ENCODE results near the gene SRRM1. TPM values are rescaled to one million over a fixed set of nuclear protein-coding genes. Genes with fewer than 3 reads are reported as not detected.

SRRM1 gene
- total and polyA plus RNA-seq, 2 experiments from 2014 or later = 118 to 666 TPM

DNA sequence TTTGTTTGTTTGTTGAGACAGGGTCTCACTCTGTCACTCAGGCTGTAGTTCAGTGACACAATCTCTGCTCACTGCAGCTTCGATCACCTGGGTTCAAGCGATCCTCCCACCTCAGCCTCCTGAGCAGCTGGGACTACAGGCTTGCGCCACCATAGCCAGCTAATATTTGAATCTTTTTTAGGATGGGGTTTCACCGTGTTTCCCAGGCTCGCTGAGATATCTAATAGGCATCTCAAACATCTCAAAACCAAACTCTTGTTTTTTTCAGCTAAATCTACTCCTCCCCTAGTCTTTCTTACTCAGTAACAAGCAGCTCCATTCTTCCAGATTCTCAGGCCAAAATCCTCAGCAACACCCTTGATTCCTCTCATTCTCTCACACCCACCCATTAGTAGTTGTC, 22.0 kb upstream of the SRRM1 start:
- Histone ChIP-seq H3K27ac (ENCODE audit: low read depth) (no peak overlapping the region), H3K4me3 (no peak overlapping the region), H3F3A (replicated peaks; ENCODE audit: low read depth) (no peaks in the 10 kb centered on the region), H3K9me2 (ENCODE audit: insufficient read depth) (no peaks in the 10 kb centered on the region), H3K27me3 (ENCODE audit: insufficient read depth) (no peaks in the 10 kb centered on the region), H3K36me3 (ENCODE audit: insufficient read depth) (no peaks in the 10 kb centered on the region), H3K79me2 (replicated peaks; ENCODE audit: insufficient read depth) (no peaks in the 10 kb centered on the region), H3K4me1 (ENCODE audit: insufficient read depth) (no peaks in the 10 kb centered on the region), H2AFZ (peak overlapping the region; percentile 72), H3K4me2 (no peak overlapping the region), H4K20me1 (replicated peaks; ENCODE audit: insufficient read depth) (no peaks in the 10 kb centered on the region)
- TF ChIP-seq NANOG (IDR thresholded peaks at IDR 0.05; ENCODE audit: borderline replicate concordance) (no peak), EZH2 (IDR thresholded peaks at IDR 0.05; ENCODE audit: low read depth, unreplicated experiment) (no peak)
- TF ChIP-seq, protein P1, sequence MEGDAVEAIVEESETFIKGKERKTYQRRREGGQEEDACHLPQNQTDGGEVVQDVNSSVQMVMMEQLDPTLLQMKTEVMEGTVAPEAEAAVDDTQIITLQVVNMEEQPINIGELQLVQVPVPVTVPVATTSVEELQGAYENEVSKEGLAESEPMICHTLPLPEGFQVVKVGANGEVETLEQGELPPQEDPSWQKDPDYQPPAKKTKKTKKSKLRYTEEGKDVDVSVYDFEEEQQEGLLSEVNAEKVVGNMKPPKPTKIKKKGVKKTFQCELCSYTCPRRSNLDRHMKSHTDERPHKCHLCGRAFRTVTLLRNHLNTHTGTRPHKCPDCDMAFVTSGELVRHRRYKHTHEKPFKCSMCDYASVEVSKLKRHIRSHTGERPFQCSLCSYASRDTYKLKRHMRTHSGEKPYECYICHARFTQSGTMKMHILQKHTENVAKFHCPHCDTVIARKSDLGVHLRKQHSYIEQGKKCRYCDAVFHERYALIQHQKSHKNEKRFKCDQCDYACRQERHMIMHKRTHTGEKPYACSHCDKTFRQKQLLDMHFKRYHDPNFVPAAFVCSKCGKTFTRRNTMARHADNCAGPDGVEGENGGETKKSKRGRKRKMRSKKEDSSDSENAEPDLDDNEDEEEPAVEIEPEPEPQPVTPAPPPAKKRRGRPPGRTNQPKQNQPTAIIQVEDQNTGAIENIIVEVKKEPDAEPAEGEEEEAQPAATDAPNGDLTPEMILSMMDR (conservative IDR thresholded peaks at IDR 0.05; ENCODE audit: low read depth in 2 of 2) = no peak
- Mint-ChIP-seq H3K27ac (no peak overlapping the region), H3K27me3 (ENCODE audit: insufficient read depth, low read depth, poor library complexity) (peaks cover 2% of the 10 kb centered on the region), H3K36me3 (ENCODE audit: low read depth) (no peaks in the 10 kb centered on the region; the same call in 2 of the 3 replicates), H3K4me1 (no peaks in the 10 kb centered on the region), H3K9me3 (peaks cover 3% of the 10 kb centered on the region; the same call in 1 of the 3 replicates), H3K4me3 (no peak overlapping the region)
- ATAC-seq (no peak), DNase-seq (ENCODE audit: low spot score) (no peak)

DNA sequence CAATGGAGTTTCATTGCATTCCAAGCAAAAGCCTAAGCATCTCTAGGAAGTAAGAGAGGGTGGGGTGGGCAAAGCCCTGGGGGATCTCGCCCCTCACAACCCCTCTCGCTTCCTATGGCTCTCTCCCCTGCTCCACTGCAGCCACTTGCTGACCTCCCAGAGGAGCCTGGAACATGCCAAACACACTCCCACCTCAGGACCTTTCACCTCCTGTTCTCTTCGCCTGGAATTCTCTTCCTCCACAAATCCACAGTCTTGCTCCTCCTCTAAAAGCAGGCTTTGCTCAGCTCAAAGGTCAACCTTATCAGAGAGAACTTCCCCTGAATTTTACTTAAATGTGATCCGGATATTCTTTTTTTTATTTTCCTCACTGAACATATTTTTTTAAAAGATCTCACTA, 20.9 kb upstream of the SRRM1 start:
- Mint-ChIP-seq H3K9me3 (peaks cover 3% of the 10 kb centered on the region; the same call in 1 of the 3 replicates), H3K4me1 (no peaks in the 10 kb centered on the region), H3K4me3 (no peak overlapping the region), H3K27me3 (ENCODE audit: insufficient read depth, low read depth, poor library complexity) (peaks cover 4% of the 10 kb centered on the region), H3K36me3 (ENCODE audit: low read depth) (no peaks in the 10 kb centered on the region; the same call in 2 of the 3 replicates), H3K27ac (no peak overlapping the region)
- H2AFZ ChIP-seq = no peak overlapping the region
- H3K4me2 ChIP-seq = no peak overlapping the region
- no peak overlapping the region for H3K27ac ChIP-seq (ENCODE audit: low read depth)
- TF ChIP-seq NANOG (IDR thresholded peaks at IDR 0.05; ENCODE audit: borderline replicate concordance) (no peak), ZNF114 (CRISPR knock-in tag; IDR thresholded peaks at IDR 0.05) (no peak)
- ATAC-seq = no peak
- no peaks in the 10 kb centered on the region for H3K79me2 ChIP-seq (replicated peaks; ENCODE audit: insufficient read depth)
- no peaks in the 10 kb centered on the region for H4K20me1 ChIP-seq (replicated peaks; ENCODE audit: insufficient read depth)
- no peaks in the 10 kb centered on the region for H3K36me3 ChIP-seq (ENCODE audit: insufficient read depth)
- H3K27me3 ChIP-seq (ENCODE audit: insufficient read depth) = no peaks in the 10 kb centered on the region
- no peak overlapping the region for H3K4me3 ChIP-seq
- H3K4me1 ChIP-seq (ENCODE audit: insufficient read depth) = no peaks in the 10 kb centered on the region
- no peak for DNase-seq (ENCODE audit: low spot score)
- no peaks in the 10 kb centered on the region for H3K9me2 ChIP-seq (ENCODE audit: insufficient read depth)
- no peaks in the 10 kb centered on the region for H3F3A ChIP-seq (replicated peaks; ENCODE audit: low read depth)

DNA sequence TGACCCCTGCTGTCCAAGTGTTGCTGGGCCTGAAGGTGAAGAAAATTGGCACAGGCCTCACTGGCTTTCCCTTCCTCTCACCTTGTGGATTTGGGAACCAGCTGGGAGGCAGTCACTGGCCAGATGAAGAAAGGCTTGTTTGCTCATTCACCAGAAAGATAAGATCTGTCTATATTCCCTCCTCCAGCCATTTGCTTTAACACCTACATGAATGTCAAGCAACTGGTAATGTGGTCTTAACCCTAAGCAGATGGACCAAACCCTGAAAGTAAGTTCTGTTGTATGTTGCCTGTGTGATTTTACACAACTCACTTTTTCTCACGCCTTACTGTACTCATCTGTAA, 10.3 kb upstream of the SRRM1 start:
- H3K4me1 Mint-ChIP-seq = peaks cover 9% of the 10 kb centered on the region; the same call in 2 of the 3 replicates
- H3K27ac Mint-ChIP-seq = no peak overlapping the region
- Histone ChIP-seq H3K4me2 (peak overlapping the region; percentile 29; the same call in 1 of the 2 replicates), H3K36me3 (ENCODE audit: insufficient read depth) (no peaks in the 10 kb centered on the region), H4K20me1 (replicated peaks; ENCODE audit: insufficient read depth) (no peaks in the 10 kb centered on the region), H3K9me2 (ENCODE audit: insufficient read depth) (no peaks in the 10 kb centered on the region), H3K27me3 (ENCODE audit: insufficient read depth) (no peaks in the 10 kb centered on the region), H3K79me2 (replicated peaks; ENCODE audit: insufficient read depth) (no peaks in the 10 kb centered on the region), H3K4me1 (ENCODE audit: insufficient read depth) (no peaks in the 10 kb centered on the region), H3K4me3 (no peak overlapping the region), H3F3A (replicated peaks; ENCODE audit: low read depth) (no peaks in the 10 kb centered on the region), H3K27ac (ENCODE audit: low read depth) (no peak overlapping the region), H2AFZ (no peak overlapping the region)
- no peaks in the 10 kb centered on the region; the same call in 2 of the 3 replicates for H3K9me3 Mint-ChIP-seq
- no peak overlapping the region for H3K4me3 Mint-ChIP-seq
- ATAC-seq (no peak), DNase-seq (ENCODE audit: low spot score) (no peak)
- peaks cover 6% of the 10 kb centered on the region for H3K27me3 Mint-ChIP-seq (ENCODE audit: insufficient read depth, low read depth, poor library complexity)
- H3K36me3 Mint-ChIP-seq (ENCODE audit: low read depth) = no peaks in the 10 kb centered on the region
- no peak for TF ChIP-seq CREB1 (CRISPR knock-in tag; IDR thresholded peaks at IDR 0.05; ENCODE audit: low read depth)
- no peak for TF ChIP-seq STAT1 (IDR thresholded peaks at IDR 0.05; ENCODE audit: unreplicated experiment)
